Natural killer cell (primary cell): ENCODE data around the gene TMEM108. TPM values are rescaled to one million over a fixed set of nuclear protein-coding genes. Genes with fewer than 3 reads are reported as not detected.

ENCODE experiments used
- ATAC-seq, 3 donors: fragments of 150-1000 bp in 2 of 3; fragments of 200-7000 bp in 1 of 3; cut with Tn5 transposase; 1 replicate in 1 of 3; 2 replicates in 2 of 3; pipeline ENCODE4 v1.10.0; 2021; ENCODE audit warnings: mild to moderate bottlenecking in 2 of 3, moderate library complexity in 2 of 3
- DNase-seq, 2 donors: peaks; one replicate each; pipeline versions ENCODE4 v3.0.0 to v3.0.0-alpha.2; 2013 to 2021; ENCODE audit warnings: mixed read lengths in 1 of 2
- H3K27ac ChIP-seq: one replicate; pipeline ENCODE4 v1.5.1; 2013; ENCODE audit warnings: mild to moderate bottlenecking, low read length
- H3K27me3 ChIP-seq: one replicate; pipeline ENCODE4 v1.6.1; 2013; ENCODE audit warnings: low read length; ENCODE audit not compliant: control insufficient read depth, insufficient read depth
- H3K36me3 ChIP-seq: one replicate; pipeline ENCODE4 v1.6.1; 2013; ENCODE audit warnings: low read length; ENCODE audit not compliant: control insufficient read depth, insufficient read depth
- H3K4me1 ChIP-seq: one replicate; pipeline ENCODE4 v1.6.1; 2013; ENCODE audit warnings: low read length; ENCODE audit not compliant: control insufficient read depth, insufficient read depth
- H3K4me3 ChIP-seq: one replicate; pipeline ENCODE4 v1.5.1; 2013; ENCODE audit warnings: low read length
- H3K9me3 ChIP-seq: one replicate; pipeline ENCODE4 v1.6.1; 2013; ENCODE audit warnings: low read length; ENCODE audit not compliant: control insufficient read depth, insufficient read depth
- H3K27ac Mint-ChIP-seq, 2 donors: one replicate each; pipeline ENCODE4 v1.8.0; 2022; ENCODE audit warnings: mild to moderate bottlenecking in 2 of 2, mixed read lengths in 2 of 2, moderate library complexity in 1 of 2
- H3K27me3 Mint-ChIP-seq, 2 donors: one replicate each; pipeline ENCODE4 v1.8.0; 2022; ENCODE audit warnings: low read depth in 2 of 2, mixed read lengths in 2 of 2
- H3K36me3 Mint-ChIP-seq: one replicate; pipeline ENCODE4 v1.8.0; 2022; ENCODE audit warnings: mixed read lengths
- H3K4me1 Mint-ChIP-seq, 2 donors: one replicate each; pipeline ENCODE4 v1.8.0; 2022; ENCODE audit warnings: mixed read lengths in 2 of 2
- H3K4me3 Mint-ChIP-seq: one replicate; pipeline ENCODE4 v1.8.0; 2022; ENCODE audit warnings: mild to moderate bottlenecking, moderate library complexity, mixed read lengths
- H3K9me3 Mint-ChIP-seq, 2 donors: one replicate each; pipeline ENCODE4 v1.8.0; 2022; ENCODE audit warnings: mixed read lengths in 2 of 2
- CTCF ChIP-seq: fragments of 200-600 bp; IDR thresholded peaks from one replicate; pipeline ENCODE4 v1.8.0; 2022; ENCODE audit warnings: antibody characterized with exemption
- WGBS: methylation state at CpG from one replicate; pipeline ENCODE4 v1.1.7; 2013; ENCODE audit warnings: missing lambda C conversion rate; ENCODE audit not compliant: insufficient coverage; 5-methylcytosine and 5-hydroxymethylcytosine counted together
- intact Hi-C: fragments of 100-400 bp; cut with micrococcal nuclease; formaldehyde crosslinking; loops from one replicate; pipeline ENCODE4 v1.14.2; 2022
- total RNA-seq, 4 donors: library from RNA; stranded (reverse); fragments of 120-200 nt in 1 of 4; gene quantifications; one replicate each; pipeline versions ENCODE4 v1.2.3 to v1.2.4, GENCODE V29; 2013 to 2022

TMEM108 gene
- total RNA-seq, 3 donors from 2014 or later (not counting 1 experiment from before 2014, with no cell fraction given), result not detected

DNA sequence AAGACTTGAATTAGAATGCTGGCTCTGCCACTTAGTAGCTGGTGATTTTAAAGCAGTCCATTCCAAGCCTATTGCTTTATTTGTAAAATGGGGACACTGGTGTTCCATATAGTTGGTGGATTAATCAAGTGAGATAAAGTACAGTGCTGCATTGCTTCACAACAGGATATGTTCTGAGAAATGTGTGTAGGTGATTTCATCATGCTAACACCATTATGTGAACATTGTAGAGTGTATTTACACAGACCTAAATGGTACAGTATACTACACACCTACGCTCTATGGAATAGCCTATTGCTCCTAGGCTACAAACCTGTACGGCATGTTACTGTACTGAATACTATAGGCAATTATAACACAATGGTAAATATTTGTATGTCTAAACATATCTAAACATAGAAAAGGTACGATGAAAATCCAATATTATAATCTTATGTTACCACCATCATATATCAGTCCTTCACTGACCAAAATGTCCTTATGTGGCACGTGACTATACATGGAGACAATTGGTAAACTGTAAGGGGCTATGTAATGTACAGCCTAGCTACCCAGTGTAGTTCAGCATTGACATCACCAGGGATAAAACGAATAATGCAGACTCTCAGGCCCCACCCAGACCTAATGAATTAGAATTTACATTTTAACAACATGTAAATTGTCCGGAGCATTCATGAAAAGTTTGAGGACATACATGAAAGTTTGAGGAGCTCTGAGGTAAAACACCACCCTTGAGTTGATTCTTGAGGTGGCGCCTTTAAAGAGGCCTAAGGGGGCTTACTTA is 240.3 kb downstream of the TMEM108 start:
- no peaks in the 10 kb centered on the region for H3K4me1 ChIP-seq
- H3K27me3 Mint-ChIP-seq, result peaks cover 0 to 3% of the 10 kb centered on the region in 2 donors
- no peaks in the 10 kb centered on the region for H3K36me3 Mint-ChIP-seq

DNA sequence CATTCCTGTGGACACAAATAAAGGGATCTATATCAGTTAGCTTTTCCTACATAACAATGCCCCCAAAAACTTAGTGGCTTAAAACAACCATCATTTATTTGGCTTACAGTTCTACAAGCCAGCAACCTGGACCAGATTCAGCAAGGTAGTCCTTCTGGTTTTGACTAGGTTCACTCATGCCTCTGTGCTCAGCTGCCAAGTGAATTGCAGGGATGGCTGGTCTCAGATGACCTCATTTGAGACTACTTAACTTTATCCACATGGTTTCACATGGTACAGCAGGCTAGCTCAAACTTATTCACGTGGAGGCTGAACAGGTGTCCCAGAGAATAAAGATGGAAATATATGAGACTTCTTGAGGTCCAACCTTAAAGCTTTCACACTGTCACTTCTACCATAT is 242.4 kb downstream of the TMEM108 start:
- no peak for ATAC-seq
- Histone ChIP-seq H3K36me3 (no peaks in the 10 kb centered on the region), H3K4me3 (no peak overlapping the region), H3K9me3 (no peaks in the 10 kb centered on the region), H3K4me1 (no peaks in the 10 kb centered on the region), H3K27me3 (no peaks in the 10 kb centered on the region), H3K27ac (no peak overlapping the region)
- 71% methylated on average over 1 of the region's 1 CpG for WGBS
- Mint-ChIP-seq H3K27ac (no peak overlapping the region), H3K4me3 (no peak overlapping the region), H3K27me3 (peaks cover 0 to 3% of the 10 kb centered on the region in 2 donors), H3K9me3 (no peaks in the 10 kb centered on the region), H3K36me3 (no peaks in the 10 kb centered on the region), H3K4me1 (no peaks in the 10 kb centered on the region)
- TF ChIP-seq CTCF, result no peak
- DNase-seq, result no peak
- intact Hi-C loops, result no loop called here

More for the DNA sequence above, 240.3 kb downstream of the TMEM108 start:
- H3K36me3 ChIP-seq, result no peaks in the 10 kb centered on the region
- no peak for ATAC-seq
- intact Hi-C loops, result no loop called here
- H3K27me3 ChIP-seq, result no peaks in the 10 kb centered on the region
- no peak overlapping the region for H3K4me3 ChIP-seq
- H3K9me3 ChIP-seq, result no peaks in the 10 kb centered on the region
- Mint-ChIP-seq H3K4me1 (no peaks in the 10 kb centered on the region), H3K9me3 (no peaks in the 10 kb centered on the region), H3K4me3 (no peak overlapping the region), H3K27ac (no peak overlapping the region)
- H3K27ac ChIP-seq, result no peak overlapping the region
- no peak for TF ChIP-seq CTCF
- 90% methylated on average over 4 of the region's 7 CpGs for WGBS
- no peak for DNase-seq

DNA sequence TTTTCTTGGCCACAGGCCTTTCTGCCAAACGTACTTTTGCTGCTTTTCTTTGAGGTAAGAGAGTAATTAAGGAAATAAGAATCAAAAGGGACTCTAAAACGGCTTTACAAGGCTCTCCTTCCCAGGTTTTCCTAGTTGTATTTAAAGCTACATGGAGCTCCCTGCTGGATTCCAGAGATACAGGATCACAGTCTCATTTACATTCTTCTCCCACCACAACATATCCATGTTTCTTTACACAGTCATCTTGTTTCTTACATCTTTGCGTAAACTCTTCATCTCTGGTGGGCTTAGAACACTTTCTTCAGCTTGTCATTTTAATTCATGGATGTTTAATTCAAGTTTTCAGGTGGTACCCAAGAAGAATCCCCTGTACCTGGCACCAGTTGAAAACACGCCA is 244.0 kb downstream of the TMEM108 start:
- H3K27me3 ChIP-seq, result no peaks in the 10 kb centered on the region
- H3K4me1 ChIP-seq, result no peaks in the 10 kb centered on the region
- intact Hi-C loops, result no loop called here
- H3K36me3 Mint-ChIP-seq, result no peaks in the 10 kb centered on the region
- 77% methylated on average over 3 of the region's 4 CpGs for WGBS
- no peak overlapping the region for H3K27ac Mint-ChIP-seq
- ATAC-seq (no peak), DNase-seq (no peak)
- no peak overlapping the region for H3K4me3 ChIP-seq
- no peak overlapping the region for H3K4me3 Mint-ChIP-seq
- peaks cover 0 to 3% of the 10 kb centered on the region in 2 donors for H3K27me3 Mint-ChIP-seq
- TF ChIP-seq CTCF, result no peak
- H3K27ac ChIP-seq, result no peak overlapping the region
- H3K9me3 ChIP-seq, result no peaks in the 10 kb centered on the region
- no peaks in the 10 kb centered on the region for H3K4me1 Mint-ChIP-seq
- no peaks in the 10 kb centered on the region for H3K36me3 ChIP-seq
- H3K9me3 Mint-ChIP-seq, result no peaks in the 10 kb centered on the region
